Right kidney (tissue), 1 donor: Measurements from ENCODE around the gene IL17RB.

Experiments used
- DNase-seq: peaks from one replicate; pipeline ENCODE4 v3.0.0-alpha.2; 2016

The IL17RB gene

GRCh38 chr3:53860196-53860595 lies 13.8 kb downstream of the IL17RB start:
- DNase-seq, result no peak

DNA sequence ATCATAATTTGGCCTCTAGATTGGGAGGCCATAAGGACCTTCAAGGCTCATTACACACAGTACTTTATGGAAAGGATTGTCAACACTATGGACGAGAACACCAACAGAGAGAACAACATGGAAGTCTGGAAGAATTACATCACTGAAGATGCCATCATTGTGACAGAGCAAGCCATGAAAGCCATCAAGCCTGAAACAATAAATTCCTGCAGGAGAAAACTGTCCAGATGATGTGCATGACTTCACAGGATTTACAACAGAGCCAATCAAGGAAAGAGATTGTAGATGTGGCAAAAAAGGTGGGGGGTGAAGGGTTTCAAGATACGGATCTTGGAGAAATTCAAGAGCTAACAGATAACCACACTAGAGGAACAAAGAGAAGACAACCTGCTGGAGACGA lies 15.9 kb downstream of the IL17RB start:
- DNase-seq, result no peak

GRCh38 chr3:53863145-53863544 lies 16.8 kb downstream of the IL17RB start:
- DNase-seq, result no peak

DNA sequence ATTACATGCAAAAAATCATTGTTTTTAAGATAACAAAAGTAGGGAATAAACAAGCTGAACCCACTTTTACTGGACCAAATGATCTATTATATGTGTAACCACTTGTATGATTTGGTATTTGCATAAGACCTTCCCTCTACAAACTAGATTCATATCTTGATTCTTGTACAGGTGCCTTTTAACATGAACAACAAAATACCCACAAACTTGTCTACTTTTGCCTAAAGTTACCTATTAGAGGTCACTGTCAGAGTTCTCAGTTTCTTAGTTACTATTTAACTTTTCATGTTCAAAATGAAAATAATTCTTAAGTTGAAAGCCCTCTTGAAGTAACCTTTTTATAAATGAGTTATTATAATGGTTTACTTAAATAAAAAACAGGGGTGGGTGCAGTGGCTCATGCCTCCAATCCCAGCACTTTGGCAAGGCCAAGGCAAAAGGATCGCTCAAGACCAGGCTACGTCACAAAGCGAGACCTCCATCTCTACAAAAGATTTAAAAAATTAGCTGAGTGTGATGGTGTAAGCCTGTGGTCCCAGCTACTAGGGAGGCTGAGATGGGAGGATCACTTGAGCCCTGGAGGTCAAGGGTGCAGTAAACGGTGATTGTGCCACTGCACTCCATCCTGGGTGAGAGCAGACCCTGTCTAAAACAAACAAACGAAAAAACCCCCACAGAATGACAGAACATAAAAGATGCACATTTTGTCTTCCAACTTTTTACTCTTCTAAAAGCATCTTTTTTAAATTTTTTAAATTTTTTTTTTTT lies 19.5 kb downstream of the IL17RB start:
- DNase-seq, result no peak

DNA sequence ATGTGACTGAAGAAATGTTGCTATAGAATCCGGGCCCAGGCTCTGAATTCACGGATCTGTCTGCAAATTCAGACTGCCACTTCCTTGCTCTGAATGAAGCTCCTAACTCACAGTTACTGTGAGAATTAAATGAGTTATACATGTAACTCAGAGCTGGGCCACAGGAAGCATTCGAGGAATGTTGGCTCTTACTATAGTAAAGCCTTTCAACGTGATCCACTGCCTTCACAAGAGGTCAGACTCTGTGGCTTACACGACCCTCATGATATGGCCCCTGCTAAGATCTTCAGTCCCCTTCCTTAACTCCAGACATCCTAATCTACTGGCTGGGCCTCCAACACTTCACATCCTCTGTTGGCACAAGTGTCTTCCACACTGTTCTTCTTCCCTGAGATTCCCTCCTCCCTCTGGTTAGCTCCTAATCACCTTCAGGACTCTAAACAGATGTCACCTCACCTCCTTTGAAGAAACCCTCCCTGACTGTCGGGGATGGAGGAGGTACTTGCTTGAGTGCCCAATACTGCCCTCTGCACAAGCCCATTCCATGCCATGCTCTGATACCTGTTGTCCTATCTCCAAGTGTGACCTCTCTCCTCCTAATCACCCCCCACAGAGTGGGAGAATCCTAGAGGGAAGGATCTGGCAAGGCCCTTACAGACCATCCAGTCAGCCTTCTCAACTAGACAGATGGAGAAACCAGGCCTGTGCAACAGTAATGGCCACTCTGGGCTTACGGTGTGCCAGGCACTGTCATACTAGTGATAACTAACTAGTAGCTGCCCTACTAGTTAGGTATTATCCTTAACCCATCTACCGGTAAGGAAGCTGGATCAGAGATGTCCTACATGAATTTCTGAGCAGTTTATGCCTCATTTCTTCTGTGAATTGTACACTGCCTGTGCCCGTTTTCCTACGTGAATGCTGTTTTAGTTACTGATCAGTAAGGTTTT lies 34.3 kb downstream of the IL17RB start:
- DNase-seq, result no peak

- DNase-seq, result peak; percentile 99
Measured at GRCh38 chr3:53881691-53882593, 35.6 kb downstream of the IL17RB start, which contains the start of gene ACTR8. TSS of gene ACTR8 (minus strand) at chr3:53882152. CDS start at chr3:53882101, 51 bp downstream.

DNA sequence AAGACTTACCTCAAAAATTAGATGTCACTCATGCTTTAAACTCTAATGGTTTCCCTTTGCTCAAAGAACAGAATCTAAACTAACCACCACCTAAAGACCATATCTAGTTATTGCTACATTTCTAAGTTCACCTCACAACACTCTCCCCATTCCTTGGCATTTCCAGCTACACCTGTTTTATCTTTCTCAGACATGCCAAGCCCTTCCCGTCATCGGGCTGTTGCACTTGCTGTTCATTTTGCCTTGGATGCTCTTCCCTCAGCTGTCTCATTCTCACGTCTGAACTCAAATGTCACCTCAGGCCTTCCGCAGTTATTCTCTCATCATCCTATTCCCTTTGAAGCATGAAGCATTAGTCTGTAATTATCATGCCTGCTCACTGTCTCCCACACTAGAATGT lies 36.6 kb downstream of the IL17RB start:
- no peak for DNase-seq

DNA sequence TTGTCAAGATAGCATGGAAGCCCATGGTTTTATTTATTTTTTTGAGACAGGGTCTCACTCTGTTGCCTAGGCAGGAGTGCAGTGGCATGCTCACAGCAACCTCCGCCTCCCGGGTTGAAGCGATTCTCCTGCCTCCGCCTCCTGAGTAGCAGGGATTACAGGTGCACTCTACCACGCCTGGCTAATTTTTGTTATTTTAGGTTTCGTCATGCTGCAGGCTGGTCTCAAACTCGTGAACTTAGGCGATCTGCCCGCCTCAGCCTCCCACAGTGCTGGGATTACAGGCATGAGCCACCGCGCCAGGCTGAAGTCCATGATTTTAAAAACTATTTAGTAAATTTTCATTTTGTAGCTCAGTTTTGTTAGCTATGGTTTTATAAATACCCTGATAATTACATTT lies 38.3 kb downstream of the IL17RB start:
- DNase-seq, result no peak

DNA sequence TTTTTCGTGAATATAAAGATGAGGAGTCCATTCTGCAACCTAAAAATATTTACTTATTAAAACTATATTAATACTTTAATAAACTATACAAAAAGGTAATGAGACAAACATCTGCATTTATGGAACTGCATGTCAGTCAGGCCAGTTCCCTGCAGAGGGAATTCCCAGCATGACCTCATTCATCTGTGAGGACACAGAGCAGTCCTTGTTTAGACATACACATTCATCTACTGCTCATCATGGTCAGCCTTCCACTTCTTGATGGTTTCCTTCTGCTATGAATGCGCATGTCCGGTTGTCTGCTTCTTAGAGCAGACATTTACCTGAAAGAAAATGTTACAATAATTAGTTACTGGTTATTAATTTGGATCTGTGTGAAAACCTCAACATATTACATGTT lies 38.9 kb downstream of the IL17RB start:
- DNase-seq, result no peak

DNA sequence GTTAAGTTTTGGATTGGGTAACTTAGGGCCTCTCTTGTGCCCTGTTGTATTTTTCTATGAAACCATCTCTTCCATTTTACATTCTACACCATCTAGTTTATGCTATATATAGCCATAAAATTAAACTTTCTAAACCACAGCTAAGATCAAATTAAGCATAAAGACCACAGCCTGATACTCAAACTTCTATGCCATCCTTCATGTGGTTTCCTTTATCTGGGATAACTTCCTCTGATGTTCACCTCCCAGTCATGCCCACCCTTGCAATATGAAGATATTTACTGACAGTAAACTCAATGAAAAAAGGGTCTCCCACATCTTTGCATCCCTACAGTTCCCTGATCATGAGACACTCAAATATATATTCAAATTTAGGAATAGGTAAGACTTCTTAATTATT lies 41.1 kb downstream of the IL17RB start:
- no peak for DNase-seq

DNA sequence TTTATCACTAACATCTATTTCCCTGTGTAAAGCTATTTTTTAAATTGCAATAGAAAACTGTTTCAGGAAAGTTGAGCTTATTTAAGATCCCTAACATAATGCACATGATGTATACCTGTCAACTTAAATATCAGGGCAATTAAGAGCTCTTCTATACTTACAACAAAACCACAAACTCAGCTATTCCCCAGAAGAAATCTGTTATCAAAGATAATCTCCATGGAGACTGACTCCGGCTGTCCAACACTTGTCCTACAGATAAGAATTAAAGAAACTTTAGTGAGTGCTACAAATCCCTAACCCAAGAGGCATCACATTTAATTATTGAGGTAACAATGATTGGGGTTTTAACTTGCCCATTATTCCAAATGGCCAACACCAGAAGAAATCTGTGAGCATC lies 41.9 kb downstream of the IL17RB start:
- DNase-seq, result no peak

DNA sequence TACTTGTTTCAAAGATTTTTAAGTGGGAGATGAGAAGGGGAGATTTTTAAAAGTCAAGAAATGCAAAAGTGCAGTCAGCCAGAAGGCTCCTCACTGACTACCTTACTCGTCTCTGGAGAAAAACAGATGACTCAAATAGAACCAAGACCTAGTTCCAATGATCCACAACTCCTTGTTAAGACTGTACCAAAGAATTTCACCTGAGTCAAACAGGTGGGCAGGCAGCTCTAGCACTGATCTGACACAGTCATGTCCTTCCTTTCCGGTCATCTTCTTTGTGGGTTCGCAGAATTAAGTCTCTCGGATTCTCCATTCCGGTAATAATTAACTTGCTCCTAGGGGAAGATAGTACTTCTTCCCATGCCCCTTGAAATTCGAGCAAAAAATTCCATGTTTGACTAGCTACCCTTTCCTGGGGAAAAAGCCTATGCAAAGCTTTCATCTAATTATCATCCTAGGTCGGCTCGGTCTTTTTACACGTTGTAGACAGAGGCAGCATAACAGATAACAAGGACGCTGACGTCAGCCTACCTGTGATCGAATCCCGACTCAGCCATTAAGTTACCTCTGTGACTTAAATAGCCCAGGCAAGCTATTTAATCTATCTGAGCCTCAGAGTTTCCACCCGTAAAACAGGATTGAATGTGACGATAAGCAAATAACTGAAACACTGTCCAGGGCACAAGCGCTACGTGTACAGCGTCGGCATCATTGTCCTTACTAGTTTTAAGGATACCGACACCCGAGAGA lies 44.5 kb downstream of the IL17RB start:
- DNase-seq, result no peak

DNA sequence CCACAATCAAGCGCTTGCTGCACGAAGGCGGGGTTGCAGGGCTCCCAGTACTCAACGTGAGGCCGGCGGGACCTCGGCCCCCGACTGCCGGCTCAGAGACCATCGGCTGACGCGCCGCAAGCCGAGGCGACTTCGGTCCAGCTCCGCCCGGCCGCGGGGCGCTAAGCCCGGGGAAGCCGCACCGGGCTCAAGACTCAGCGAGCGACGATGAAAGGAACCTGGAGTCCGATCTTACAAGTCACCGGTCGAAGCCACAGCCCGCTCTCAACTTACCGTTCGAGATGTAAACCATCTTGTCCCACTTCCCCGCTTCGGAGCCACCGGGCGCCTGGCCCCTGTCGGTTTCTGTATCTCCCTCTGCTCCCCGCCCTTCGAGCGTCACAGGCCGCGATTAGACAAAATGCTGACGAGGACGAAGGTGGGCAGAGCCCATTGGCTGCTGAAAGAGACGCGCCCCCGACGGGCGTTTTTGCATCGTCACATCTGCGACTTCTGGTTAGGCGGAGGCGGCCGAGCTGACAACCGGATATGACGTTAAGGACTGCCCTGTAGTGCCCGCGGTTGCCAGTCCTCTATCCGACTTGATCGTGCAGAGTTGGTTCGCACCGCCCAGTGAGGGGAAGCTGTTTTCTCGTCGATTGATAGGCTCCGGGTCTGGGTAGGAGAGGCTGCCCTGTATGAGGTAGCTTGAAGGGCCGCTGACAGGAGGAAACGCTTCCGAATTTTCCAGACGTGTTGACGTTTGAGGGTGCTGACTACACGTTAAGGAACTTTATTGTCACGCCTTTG lies 45.3 kb downstream of the IL17RB start, which contains the start of gene SELENOK:
Gene SELENOK, minus strand, starts transcription at position 363 of the 789 bp plus-strand sequence.
- DNase-seq, result peak; percentile 96

DNA sequence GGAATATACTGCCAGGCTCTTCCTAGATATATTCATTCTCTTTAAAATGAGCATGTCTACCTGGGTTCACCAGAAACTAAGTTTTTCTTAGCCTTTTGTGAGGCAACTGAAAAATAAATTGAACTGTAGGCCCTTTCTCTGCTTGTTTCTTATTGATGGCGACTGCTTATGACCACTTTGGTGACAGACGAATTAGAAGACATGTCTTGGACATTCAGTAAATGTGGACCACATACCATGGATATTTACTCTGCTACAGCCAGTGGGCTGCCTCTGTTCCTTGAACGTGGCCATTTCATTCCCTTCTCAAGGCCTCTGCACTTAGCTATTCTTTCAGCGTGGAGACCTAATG lies 45.9 kb downstream of the IL17RB start:
- no peak for DNase-seq

DNA sequence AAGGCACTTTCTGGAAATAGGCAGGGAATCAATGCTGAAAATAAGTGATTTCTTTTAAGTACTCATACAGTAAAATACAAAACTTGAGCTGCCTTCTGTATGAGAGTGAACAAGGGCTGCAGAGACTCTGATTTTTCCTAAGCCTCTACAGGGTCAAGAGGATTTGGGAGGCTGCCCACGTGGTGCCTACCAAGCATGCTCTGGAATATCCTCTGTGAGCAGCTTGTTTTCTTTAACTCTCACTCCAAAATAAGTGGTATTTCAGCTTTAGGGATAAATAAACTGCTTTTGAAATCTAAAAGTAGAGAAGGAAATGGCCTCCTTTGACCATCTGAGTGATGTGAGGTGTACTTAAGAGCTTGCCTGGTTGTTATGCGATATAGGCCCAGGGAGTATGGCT lies 53.4 kb downstream of the IL17RB start:
- DNase-seq, result no peak

GRCh38 chr3:53900666-53901331 lies 54.4 kb downstream of the IL17RB start:
- no peak for DNase-seq

GRCh38 chr3:53902067-53902466 lies 55.7 kb downstream of the IL17RB start:
- no peak for DNase-seq

- no peak for DNase-seq
Measured at GRCh38 chr3:53902711-53903110, 56.3 kb downstream of the IL17RB start.

GRCh38 chr3:53913401-53913800 lies 67.0 kb downstream of the IL17RB start:
- no peak for DNase-seq
